ENCODE measurements around the gene HIP1.

HIP1 gene

DNA sequence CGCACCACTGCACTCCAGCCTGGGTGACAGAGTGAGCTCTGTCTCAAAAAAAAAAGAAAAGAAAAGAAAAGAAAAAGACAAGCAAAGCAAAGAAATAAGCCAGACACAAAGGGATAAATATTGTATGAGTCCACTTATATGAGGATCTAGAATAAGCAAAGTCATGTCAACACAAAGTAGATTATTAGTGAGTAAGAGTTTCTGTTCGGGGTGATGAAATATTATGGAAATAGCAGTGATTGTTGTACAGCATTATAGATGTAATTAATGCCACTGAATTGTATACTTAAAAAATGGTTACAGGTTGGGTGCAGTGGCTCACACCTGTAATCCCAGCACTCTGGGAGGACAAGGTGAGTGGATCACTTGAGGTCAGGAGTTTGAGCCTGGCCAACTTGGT is 83.2 kb downstream of the HIP1 start:
- TF ChIP-seq, protein P1, sequence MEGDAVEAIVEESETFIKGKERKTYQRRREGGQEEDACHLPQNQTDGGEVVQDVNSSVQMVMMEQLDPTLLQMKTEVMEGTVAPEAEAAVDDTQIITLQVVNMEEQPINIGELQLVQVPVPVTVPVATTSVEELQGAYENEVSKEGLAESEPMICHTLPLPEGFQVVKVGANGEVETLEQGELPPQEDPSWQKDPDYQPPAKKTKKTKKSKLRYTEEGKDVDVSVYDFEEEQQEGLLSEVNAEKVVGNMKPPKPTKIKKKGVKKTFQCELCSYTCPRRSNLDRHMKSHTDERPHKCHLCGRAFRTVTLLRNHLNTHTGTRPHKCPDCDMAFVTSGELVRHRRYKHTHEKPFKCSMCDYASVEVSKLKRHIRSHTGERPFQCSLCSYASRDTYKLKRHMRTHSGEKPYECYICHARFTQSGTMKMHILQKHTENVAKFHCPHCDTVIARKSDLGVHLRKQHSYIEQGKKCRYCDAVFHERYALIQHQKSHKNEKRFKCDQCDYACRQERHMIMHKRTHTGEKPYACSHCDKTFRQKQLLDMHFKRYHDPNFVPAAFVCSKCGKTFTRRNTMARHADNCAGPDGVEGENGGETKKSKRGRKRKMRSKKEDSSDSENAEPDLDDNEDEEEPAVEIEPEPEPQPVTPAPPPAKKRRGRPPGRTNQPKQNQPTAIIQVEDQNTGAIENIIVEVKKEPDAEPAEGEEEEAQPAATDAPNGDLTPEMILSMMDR (IDR thresholded peaks at IDR 0.05; ENCODE audit: control insufficient read depth, insufficient read depth, low read depth, low read length, missing control alignments), result no peak
- DNase-seq (ENCODE audit: low read depth), result no peak

DNA sequence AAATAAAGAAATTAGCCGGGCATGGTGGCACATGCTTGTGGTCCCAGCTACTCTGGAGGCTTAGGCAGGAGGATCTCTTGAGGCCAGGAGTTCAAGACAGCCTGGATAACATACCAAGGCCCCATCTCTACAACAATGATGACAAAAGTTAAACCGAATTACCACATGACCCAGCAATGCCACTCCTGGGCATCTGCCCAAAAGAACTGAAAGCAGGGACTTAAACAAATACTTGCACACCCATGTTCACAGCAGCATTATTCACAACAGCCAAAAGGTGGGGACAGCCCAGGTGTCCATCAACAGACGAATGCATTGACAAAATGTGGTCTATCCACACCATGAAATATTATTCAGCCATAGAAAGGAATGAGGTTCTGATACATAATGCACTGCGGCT is 83.9 kb downstream of the HIP1 start:
- TF ChIP-seq, protein P1 (IDR thresholded peaks at IDR 0.05; ENCODE audit: control insufficient read depth, insufficient read depth, low read depth, low read length, missing control alignments), result no peak
- DNase-seq (ENCODE audit: low read depth), result no peak

More for the DNA sequence above, 83.2 kb downstream of the HIP1 start:
- no peak overlapping the region for H3K4me3 ChIP-seq (ENCODE audit: control insufficient read depth, low read depth, low read length)

DNA sequence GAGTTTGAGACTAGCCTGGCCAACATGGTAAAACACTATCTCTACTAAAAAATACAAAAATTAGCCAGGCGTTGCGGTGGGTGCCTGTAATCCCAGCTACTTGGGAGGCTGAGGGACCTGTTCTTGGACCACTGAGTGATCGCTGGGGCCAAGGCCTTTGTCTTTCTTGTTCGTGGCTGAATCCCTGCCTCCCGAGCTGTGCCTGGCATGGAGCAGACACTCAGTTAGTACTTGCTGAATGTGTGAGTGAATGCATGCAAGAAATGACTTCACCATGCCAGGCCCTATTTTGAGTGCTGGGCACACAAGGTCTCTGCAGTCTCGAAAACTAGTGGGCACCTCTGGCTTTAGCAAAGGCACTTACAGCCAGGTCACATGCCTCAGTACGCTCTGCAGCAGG is 85.1 kb downstream of the HIP1 start:
- TF ChIP-seq, protein P1 (IDR thresholded peaks at IDR 0.05; ENCODE audit: control insufficient read depth, insufficient read depth, low read depth, low read length, missing control alignments), result no peak
- no peak overlapping the region for H3K4me3 ChIP-seq (ENCODE audit: control insufficient read depth, low read depth, low read length)
- DNase-seq (ENCODE audit: low read depth), result no peak

More for the DNA sequence above, 83.9 kb downstream of the HIP1 start:
- H3K4me3 ChIP-seq (ENCODE audit: control insufficient read depth, low read depth, low read length), result no peak overlapping the region

DNA sequence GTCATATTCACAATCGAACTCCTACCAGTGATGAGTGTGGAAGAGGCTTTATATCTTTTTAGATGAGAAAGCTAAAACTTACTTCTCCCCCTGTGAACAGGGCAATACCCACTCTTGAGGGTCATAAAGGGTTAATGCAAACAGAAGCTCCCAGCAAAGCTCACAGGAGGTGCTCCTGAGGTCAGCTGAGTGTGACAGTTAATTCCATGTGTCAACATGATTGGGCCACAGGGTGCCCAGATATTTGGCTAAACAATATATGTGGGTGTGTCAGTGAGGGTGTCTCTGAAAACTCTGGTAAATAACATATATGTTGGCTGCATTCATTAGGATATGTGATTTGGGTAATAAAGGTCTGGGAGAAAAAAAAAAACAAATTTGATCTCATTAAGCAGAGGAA is 86.0 kb downstream of the HIP1 start:
- TF ChIP-seq, protein P1 (IDR thresholded peaks at IDR 0.05; ENCODE audit: control insufficient read depth, insufficient read depth, low read depth, low read length, missing control alignments), result no peak
- no peak overlapping the region for H3K4me3 ChIP-seq (ENCODE audit: control insufficient read depth, low read depth, low read length)
- no peak for DNase-seq (ENCODE audit: low read depth)

DNA sequence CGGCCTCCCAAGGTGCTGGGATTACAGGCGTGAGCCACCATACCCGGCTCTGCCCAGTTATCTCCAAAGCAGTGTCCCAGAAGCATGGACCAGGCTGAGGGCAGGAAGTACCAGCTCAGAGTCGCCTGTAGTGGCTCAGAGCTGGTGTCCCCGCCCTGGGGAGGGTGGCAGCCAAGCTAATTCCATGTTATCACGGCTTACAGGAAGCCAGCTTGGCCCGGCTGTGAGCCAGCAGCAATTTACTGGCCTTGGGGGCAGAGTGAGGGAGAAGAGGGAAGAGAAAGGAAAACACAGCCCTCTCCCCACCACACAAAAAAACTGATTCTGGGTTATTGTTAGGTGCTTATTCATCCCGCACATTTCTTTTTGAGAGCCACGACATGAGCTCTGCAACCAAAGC is 88.1 kb downstream of the HIP1 start:
- no peak overlapping the region for H3K4me3 ChIP-seq (ENCODE audit: control insufficient read depth, low read depth, low read length)
- DNase-seq (ENCODE audit: low read depth), result no peak
- TF ChIP-seq, protein P1 (IDR thresholded peaks at IDR 0.05; ENCODE audit: control insufficient read depth, insufficient read depth, low read depth, low read length, missing control alignments), result no peak

DNA sequence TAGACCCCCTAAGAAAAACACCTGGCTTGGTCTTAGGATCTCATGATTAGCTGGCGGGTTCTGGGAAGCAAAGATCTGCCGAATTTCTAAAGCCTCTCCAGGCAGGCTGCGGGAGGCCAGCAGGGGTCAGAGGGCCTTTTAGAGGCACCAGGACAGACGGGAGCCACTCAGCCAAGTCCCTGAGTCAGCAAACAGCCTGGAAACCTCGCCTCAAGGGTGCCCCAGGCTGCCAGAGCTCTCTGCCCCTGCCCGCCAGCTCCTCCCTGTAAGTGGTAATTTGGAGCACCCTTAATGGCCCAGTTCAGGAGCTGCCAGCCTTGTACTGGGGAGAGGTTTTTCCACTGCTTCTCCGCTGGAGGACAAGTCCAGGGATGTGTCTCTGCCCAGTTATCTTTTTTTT is 88.7 kb downstream of the HIP1 start:
- no peak for DNase-seq (ENCODE audit: low read depth)
- TF ChIP-seq, protein P1 (IDR thresholded peaks at IDR 0.05; ENCODE audit: control insufficient read depth, insufficient read depth, low read depth, low read length, missing control alignments), result no peak
- no peak overlapping the region for H3K4me3 ChIP-seq (ENCODE audit: control insufficient read depth, low read depth, low read length)

DNA sequence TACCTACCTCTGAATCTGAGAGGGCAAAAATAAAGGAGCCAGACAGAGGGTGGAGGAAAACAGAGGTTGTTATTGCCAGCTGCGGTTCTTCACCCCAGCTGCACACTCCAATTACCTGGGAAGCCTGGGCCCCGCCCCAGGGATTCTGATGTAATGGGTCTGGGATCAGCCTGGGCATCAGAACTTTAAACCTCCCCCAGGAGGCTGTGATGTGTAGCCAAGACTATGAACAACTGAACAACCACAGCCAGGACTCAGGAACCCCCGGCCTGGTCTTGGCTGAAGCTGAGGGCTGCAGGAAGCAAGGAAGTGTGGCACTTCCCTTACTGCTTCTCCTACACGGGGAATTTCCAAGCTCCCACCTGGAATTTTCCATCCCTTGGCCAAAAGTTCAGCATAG is 89.3 kb downstream of the HIP1 start:
- DNase-seq (ENCODE audit: low read depth), result no peak
- TF ChIP-seq, protein P1 (IDR thresholded peaks at IDR 0.05; ENCODE audit: control insufficient read depth, insufficient read depth, low read depth, low read length, missing control alignments), result no peak
- H3K4me3 ChIP-seq (ENCODE audit: control insufficient read depth, low read depth, low read length), result no peak overlapping the region

Data from AG09309 (cell line).